ENCODE measurements around the gene NFATC4. TPM values are rescaled to one million over a fixed set of nuclear protein-coding genes. Genes with fewer than 3 reads are reported as not detected.

NFATC4 gene
- total RNA-seq, 1 donor from 2014 or later: 11.4 TPM

DNA sequence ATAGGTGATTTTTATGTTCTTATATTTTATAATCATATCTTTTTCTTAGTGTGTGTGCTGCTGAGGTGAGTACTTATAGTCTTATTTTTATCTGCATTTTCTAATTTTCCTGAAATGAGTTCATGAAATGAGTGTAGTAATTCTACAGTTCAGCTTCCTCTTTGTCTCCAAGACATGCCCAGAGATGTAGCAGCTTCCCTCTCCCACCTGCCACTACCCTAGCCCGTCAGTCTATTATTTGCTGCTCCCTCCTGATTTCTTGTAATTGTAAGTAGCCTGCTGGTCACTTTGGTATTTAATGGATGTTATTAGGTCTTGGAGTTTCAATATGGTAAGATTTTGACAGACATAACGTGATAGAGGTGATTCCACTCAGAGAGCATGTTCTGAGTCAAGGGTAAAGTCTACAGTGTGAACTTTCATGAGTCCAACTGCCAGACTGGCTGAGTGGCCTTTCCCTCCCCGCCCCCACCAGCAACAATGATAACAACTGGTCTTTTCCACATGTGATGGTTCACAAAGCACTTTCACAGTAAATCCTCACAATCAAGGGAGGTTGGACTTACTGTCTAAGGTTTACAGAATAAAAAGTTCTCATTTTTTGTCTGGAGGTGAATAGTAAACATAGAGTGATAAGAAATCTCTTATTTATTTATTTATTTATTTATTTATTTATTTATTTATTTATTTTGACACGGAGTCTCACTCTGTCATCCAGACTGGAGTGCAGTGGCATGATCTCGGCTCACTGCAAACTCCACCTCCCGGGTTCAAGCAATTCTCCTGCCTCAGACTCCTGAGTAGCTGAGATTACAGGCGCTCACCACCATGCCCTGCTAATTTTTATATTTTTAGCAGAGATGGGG is 24.0 kb upstream of the NFATC4 start:
- Mint-ChIP-seq H3K27me3 (ENCODE audit: unreplicated experiment) (peaks cover 3% of the 10 kb centered on the region), H3K4me1 (ENCODE audit: low read depth, unreplicated experiment) (no peaks in the 10 kb centered on the region), H3K36me3 (ENCODE audit: unreplicated experiment) (no peaks in the 10 kb centered on the region), H3K4me3 (ENCODE audit: unreplicated experiment) (no peak overlapping the region), H3K27ac (ENCODE audit: unreplicated experiment) (no peak overlapping the region), H3K9me3 (ENCODE audit: unreplicated experiment) (no peaks in the 10 kb centered on the region)
- DNase-seq: no peak
- TF ChIP-seq CTCF (IDR thresholded peaks at IDR 0.05; ENCODE audit: partially characterized antibody, unreplicated experiment): no peak

DNA sequence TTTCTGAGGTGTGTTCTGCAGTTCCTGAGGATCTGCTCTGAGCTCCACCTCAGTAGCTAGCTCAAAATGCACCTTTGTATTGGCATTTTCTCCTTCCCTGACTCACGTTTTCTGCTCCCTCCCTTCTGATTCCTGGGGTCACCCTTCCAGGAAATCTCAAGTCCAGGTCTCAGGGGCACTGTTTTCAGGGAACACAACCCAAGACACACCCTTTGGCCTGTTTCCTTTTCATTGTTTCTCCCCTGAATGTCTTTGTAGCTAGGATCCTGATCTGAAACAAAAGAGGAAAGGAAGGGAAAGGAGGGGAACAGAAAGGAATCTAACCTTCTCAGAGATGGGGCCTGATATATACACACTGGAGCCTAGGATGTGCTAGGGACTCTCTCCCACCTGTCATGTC is 20.9 kb upstream of the NFATC4 start:
- no peak overlapping the region for H3K27ac Mint-ChIP-seq (ENCODE audit: unreplicated experiment)
- H3K4me1 Mint-ChIP-seq (ENCODE audit: low read depth, unreplicated experiment): no peaks in the 10 kb centered on the region
- no peak for DNase-seq
- H3K4me3 Mint-ChIP-seq (ENCODE audit: unreplicated experiment): no peak overlapping the region
- H3K36me3 Mint-ChIP-seq (ENCODE audit: unreplicated experiment): no peaks in the 10 kb centered on the region
- H3K27me3 Mint-ChIP-seq (ENCODE audit: unreplicated experiment): peaks cover 3% of the 10 kb centered on the region
- H3K9me3 Mint-ChIP-seq (ENCODE audit: unreplicated experiment): no peaks in the 10 kb centered on the region
- no peak for TF ChIP-seq CTCF (IDR thresholded peaks at IDR 0.05; ENCODE audit: partially characterized antibody, unreplicated experiment)

DNA sequence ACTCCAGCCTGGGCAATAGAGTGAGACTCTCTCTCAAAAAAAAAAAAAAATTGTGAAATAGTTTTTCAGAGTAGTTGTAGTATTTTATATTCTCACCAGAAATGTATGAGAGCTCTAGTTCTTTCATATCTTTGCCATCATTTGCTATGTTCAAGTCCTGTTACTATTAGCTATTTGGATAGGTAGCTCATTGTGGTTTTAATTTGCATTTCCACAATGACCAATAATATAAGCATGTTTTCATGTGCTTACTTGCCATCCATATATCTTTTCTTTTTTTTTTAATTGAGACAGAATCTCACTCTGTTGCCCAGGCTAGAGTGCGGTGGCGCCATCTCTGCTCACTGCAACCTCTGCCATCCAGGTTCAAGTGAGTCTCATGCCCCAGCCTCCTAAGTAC is 19.8 kb upstream of the NFATC4 start:
- no peak overlapping the region for H3K27ac Mint-ChIP-seq (ENCODE audit: unreplicated experiment)
- no peak overlapping the region for H3K4me3 Mint-ChIP-seq (ENCODE audit: unreplicated experiment)
- H3K9me3 Mint-ChIP-seq (ENCODE audit: unreplicated experiment): no peaks in the 10 kb centered on the region
- no peaks in the 10 kb centered on the region for H3K36me3 Mint-ChIP-seq (ENCODE audit: unreplicated experiment)
- H3K27me3 Mint-ChIP-seq (ENCODE audit: unreplicated experiment): peaks cover 1% of the 10 kb centered on the region
- DNase-seq: no peak
- TF ChIP-seq CTCF (IDR thresholded peaks at IDR 0.05; ENCODE audit: partially characterized antibody, unreplicated experiment): no peak
- no peaks in the 10 kb centered on the region for H3K4me1 Mint-ChIP-seq (ENCODE audit: low read depth, unreplicated experiment)

- no peaks in the 10 kb centered on the region for H3K4me1 Mint-ChIP-seq (ENCODE audit: low read depth, unreplicated experiment)
- H3K27me3 Mint-ChIP-seq (ENCODE audit: unreplicated experiment): peaks cover 3% of the 10 kb centered on the region
- no peak overlapping the region for H3K27ac Mint-ChIP-seq (ENCODE audit: unreplicated experiment)
- no peaks in the 10 kb centered on the region for H3K9me3 Mint-ChIP-seq (ENCODE audit: unreplicated experiment)
- no peak for DNase-seq
- TF ChIP-seq CTCF (IDR thresholded peaks at IDR 0.05; ENCODE audit: partially characterized antibody, unreplicated experiment): no peak
- no peaks in the 10 kb centered on the region for H3K36me3 Mint-ChIP-seq (ENCODE audit: unreplicated experiment)
- no peak overlapping the region for H3K4me3 Mint-ChIP-seq (ENCODE audit: unreplicated experiment)
Measured at GRCh38 chr14:24349742-24350141, 18.2 kb upstream of the NFATC4 start.

DNA sequence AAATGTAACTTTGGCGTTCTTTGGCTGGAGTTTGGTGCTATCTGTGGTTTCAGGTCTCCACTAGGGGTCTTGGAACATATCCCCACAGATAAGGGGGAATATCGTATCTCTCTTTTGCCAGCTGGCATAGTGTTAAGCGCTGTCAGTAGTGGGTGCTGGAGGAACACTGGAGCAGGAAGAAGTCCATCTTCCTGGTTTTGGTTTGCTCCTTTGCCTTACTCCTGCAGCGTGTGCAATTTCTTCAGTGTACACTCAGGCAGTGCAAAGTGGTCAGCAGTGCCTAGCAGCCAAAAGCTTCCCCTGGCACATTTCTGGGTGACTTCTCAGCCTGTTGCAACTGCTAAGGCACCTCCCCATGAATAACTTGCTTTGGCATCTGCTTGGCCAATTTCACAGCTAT is 16.5 kb upstream of the NFATC4 start:
- Mint-ChIP-seq H3K36me3 (ENCODE audit: unreplicated experiment) (no peaks in the 10 kb centered on the region), H3K4me3 (ENCODE audit: unreplicated experiment) (no peak overlapping the region), H3K27ac (ENCODE audit: unreplicated experiment) (no peak overlapping the region), H3K9me3 (ENCODE audit: unreplicated experiment) (no peaks in the 10 kb centered on the region), H3K27me3 (ENCODE audit: unreplicated experiment) (peaks cover 3% of the 10 kb centered on the region), H3K4me1 (ENCODE audit: low read depth, unreplicated experiment) (no peaks in the 10 kb centered on the region)
- TF ChIP-seq CTCF (IDR thresholded peaks at IDR 0.05; ENCODE audit: partially characterized antibody, unreplicated experiment): no peak
- no peak for DNase-seq

All from glutamatergic neuron (in vitro differentiated cells).